Activated CD8-positive, alpha-beta memory T cell treated with anti-CD3 and anti-CD28 coated beads, Interleukin-2, amount 50 U/mL, for 48 hours (primary cell): ENCODE measurements around the gene TSEN15.
"Not testable (repeated sequence)": the region's sequence is repeated elsewhere in the genome, so short reads cannot be mapped to it uniquely, and the experiment has no call there.

ENCODE experiments used
- DNase-seq: peaks from one replicate; pipeline ENCODE4 v3.0.0-alpha.2; 2020

TSEN15 gene

GRCh38 chr1:184031409-184032107 is 20.0 kb upstream of the TSEN15 start:
- no peak for DNase-seq

- DNase-seq: no peak
Observed at GRCh38 chr1:184032306-184032929, 19.1 kb upstream of the TSEN15 start.

GRCh38 chr1:184032930-184033418 is 18.6 kb upstream of the TSEN15 start:
- DNase-seq: no peak

- DNase-seq: no peak
Observed at GRCh38 chr1:184033711-184034167, 17.8 kb upstream of the TSEN15 start.

GRCh38 chr1:184034761-184035379 is 16.7 kb upstream of the TSEN15 start:
- no peak for DNase-seq

GRCh38 chr1:184035719-184036516 is 15.6 kb upstream of the TSEN15 start:
- no peak for DNase-seq

- DNase-seq: peak; percentile 59
Observed at GRCh38 chr1:184036517-184036949, 15.0 kb upstream of the TSEN15 start.

- DNase-seq: no peak
Observed at GRCh38 chr1:184037849-184038591, 13.5 kb upstream of the TSEN15 start.

GRCh38 chr1:184039126-184039525 is 12.4 kb upstream of the TSEN15 start:
- DNase-seq: no peak

GRCh38 chr1:184041731-184042130 is 9.8 kb upstream of the TSEN15 start:
- DNase-seq: no peak

GRCh38 chr1:184043315-184043714 is 8.2 kb upstream of the TSEN15 start:
- not testable (repeated sequence) for DNase-seq

- no peak for DNase-seq
Observed at GRCh38 chr1:184044603-184045376, 6.7 kb upstream of the TSEN15 start.

- not testable (repeated sequence) for DNase-seq
Observed at GRCh38 chr1:184047541-184047940, 4.0 kb upstream of the TSEN15 start.

- no peak for DNase-seq
Observed at GRCh38 chr1:184048561-184049240, 2.8 kb upstream of the TSEN15 start.

GRCh38 chr1:184049291-184049690 is 2.2 kb upstream of the TSEN15 start:
- DNase-seq: no peak

- no peak for DNase-seq
Observed at GRCh38 chr1:184049836-184050468, 1.6 kb upstream of the TSEN15 start.

GRCh38 chr1:184050636-184051035 is 894 bp upstream of the TSEN15 start:
- DNase-seq: no peak

- peak; percentile 59 for DNase-seq
Observed at GRCh38 chr1:184051138-184051484, 419 bp upstream of the TSEN15 start.

- DNase-seq: no peak
Observed at GRCh38 chr1:184052194-184052559, 647 bp downstream of the TSEN15 start.

GRCh38 chr1:184052750-184053149 is 1.2 kb downstream of the TSEN15 start:
- DNase-seq: no peak

GRCh38 chr1:184053881-184054280 is 2.4 kb downstream of the TSEN15 start:
- no peak for DNase-seq
